MM.1S (cell line): Measurements from ENCODE around the gene SHC2.

Experiments
- EZH2 ChIP-seq: fragments of 300-600 bp; sonication (generic); optimal IDR thresholded peaks from 2 replicates; pipeline ENCODE3; 2017; ENCODE audit warnings: low read depth, mild to moderate bottlenecking, antibody characterized with exemption, low read length, mixed read lengths
- EZH2phosphoT487 ChIP-seq: fragments of 300-600 bp; sonication (generic); IDR thresholded peaks from 2 replicates; pipeline ENCODE4 v1.6.1; 2018; ENCODE audit warnings: antibody characterized with exemption, low read length
- TF ChIP-seq, protein P1 (sequence below): fragments of 300-600 bp; sonication (generic); IDR thresholded peaks from 2 replicates; pipeline ENCODE4 v1.5.1; 2016; ENCODE audit warnings: antibody characterized with exemption, low read length, mixed read lengths

DNA sequence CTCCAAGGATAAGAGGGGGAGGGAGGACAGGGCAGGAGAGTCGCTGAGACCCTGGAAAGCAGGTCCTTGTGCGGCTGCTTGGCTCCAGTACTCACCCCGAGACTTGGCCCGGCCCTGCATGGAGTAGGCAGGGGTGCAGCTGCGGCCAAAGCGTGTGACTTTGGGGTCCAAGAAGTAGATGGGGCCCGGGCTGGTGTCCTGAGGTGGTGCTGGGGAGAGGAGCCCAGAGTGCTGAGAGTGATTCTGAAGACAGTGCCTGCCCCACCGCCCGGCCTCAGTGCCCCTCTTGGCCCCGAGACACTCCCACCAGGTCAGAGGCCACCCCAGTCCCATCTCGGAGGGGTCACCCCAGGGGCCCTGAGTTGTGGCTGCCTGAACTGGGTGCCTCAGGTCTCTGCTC, 6.7 kb upstream of the SHC2 start:
- TF ChIP-seq, protein P1, sequence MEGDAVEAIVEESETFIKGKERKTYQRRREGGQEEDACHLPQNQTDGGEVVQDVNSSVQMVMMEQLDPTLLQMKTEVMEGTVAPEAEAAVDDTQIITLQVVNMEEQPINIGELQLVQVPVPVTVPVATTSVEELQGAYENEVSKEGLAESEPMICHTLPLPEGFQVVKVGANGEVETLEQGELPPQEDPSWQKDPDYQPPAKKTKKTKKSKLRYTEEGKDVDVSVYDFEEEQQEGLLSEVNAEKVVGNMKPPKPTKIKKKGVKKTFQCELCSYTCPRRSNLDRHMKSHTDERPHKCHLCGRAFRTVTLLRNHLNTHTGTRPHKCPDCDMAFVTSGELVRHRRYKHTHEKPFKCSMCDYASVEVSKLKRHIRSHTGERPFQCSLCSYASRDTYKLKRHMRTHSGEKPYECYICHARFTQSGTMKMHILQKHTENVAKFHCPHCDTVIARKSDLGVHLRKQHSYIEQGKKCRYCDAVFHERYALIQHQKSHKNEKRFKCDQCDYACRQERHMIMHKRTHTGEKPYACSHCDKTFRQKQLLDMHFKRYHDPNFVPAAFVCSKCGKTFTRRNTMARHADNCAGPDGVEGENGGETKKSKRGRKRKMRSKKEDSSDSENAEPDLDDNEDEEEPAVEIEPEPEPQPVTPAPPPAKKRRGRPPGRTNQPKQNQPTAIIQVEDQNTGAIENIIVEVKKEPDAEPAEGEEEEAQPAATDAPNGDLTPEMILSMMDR: no peak
- no peak for TF ChIP-seq EZH2phosphoT487
- no peak for TF ChIP-seq EZH2
